ENCODE data around the gene PER1. TPM values are rescaled to one million over a fixed set of nuclear protein-coding genes. Genes with fewer than 3 reads are reported as not detected.

PER1 gene
- total RNA-seq, 1 experiment from 2014 or later: 36.5 TPM

DNA sequence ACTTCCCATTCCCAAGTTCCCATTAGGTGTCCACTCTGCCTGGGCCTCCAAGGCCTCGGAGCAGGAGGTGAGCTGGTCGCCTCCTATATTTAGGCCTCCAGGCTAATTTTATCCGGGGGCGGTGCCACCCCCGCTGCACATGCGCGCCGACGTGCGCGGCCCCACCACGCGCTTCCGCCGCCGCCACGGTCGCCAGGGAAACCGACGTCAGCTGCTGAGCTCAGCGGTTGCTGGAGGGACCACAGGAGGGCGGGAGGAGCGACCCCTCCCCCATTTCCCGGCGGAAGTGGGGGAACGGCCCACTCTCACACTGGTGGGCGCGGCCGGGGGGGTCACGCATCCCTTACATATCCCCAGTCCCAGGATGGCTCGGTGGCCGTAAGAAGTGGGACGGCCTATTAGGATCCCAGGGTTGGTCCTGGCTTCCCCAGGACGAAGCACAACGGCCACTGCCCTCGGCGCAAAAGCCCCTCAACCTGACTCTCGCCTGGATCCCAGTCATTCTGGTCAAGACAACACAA is 1.0 kb downstream of the PER1 start:
- no peak overlapping the region for H3K23ac ChIP-seq (ENCODE audit: insufficient read length, low read depth, low read length)
- H2BK15ac ChIP-seq (ENCODE audit: low read depth, low read length): no peak overlapping the region
- no peak overlapping the region for H3T11ph ChIP-seq (ENCODE audit: low read length)
- H4K5ac ChIP-seq (ENCODE audit: insufficient read length, low read depth, low read length): no peak overlapping the region
- no peak overlapping the region for H2BK20ac ChIP-seq (ENCODE audit: low read depth, low read length, poor library complexity, severe bottlenecking)
- no peak overlapping the region for H3K4ac ChIP-seq (ENCODE audit: low read depth, low read length)
- no peak overlapping the region for H2BK120ac ChIP-seq (ENCODE audit: low read depth, low read length, poor library complexity, severe bottlenecking)
- Mint-ChIP-seq H3K4me3 (peak overlapping the region; percentile 90 to 97), H3K4me1 (peaks cover 21 to 25% of the 10 kb centered on the region in 2 experiments), H3K27me3 (ENCODE audit: low read depth) (peaks cover 3% of the 10 kb centered on the region), H3K36me3 (ENCODE audit: insufficient read depth in 1 of 3, low read depth in 3 of 3) (peaks cover 25 to 37% (median 33%) of the 10 kb centered on the region in 3 experiments), H3K9me3 (no peaks in the 10 kb centered on the region), H3K27ac (peak overlapping the region; percentile 56 to 95 (median 93); a peak in 5 of 7 replicates)
- H3K9me3 ChIP-seq (ENCODE audit: control insufficient read depth, low read depth, low read length): no peaks in the 10 kb centered on the region
- no peak overlapping the region for H2AK5ac ChIP-seq (ENCODE audit: insufficient read length, low read length)
- DNase-seq: peak; percentile 87
- WGBS (ENCODE audit: extremely low coverage, insufficient read length, low lambda C conversion rate): no CpG with 5 or more reads among the region's 38 CpGs
- peak overlapping the region; percentile 59 for H3K18ac ChIP-seq (ENCODE audit: insufficient read length, low read depth, low read length)
- peaks cover 2% of the 10 kb centered on the region for H3K79me1 ChIP-seq (ENCODE audit: insufficient read depth, low read depth, low read length, poor library complexity, severe bottlenecking)
- TF ChIP-seq, protein P1, sequence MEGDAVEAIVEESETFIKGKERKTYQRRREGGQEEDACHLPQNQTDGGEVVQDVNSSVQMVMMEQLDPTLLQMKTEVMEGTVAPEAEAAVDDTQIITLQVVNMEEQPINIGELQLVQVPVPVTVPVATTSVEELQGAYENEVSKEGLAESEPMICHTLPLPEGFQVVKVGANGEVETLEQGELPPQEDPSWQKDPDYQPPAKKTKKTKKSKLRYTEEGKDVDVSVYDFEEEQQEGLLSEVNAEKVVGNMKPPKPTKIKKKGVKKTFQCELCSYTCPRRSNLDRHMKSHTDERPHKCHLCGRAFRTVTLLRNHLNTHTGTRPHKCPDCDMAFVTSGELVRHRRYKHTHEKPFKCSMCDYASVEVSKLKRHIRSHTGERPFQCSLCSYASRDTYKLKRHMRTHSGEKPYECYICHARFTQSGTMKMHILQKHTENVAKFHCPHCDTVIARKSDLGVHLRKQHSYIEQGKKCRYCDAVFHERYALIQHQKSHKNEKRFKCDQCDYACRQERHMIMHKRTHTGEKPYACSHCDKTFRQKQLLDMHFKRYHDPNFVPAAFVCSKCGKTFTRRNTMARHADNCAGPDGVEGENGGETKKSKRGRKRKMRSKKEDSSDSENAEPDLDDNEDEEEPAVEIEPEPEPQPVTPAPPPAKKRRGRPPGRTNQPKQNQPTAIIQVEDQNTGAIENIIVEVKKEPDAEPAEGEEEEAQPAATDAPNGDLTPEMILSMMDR (conservative IDR thresholded peaks at IDR 0.05): no peak
- no peak overlapping the region for H3K27ac ChIP-seq (ENCODE audit: insufficient read length, low read depth, low read length)
- H3K14ac ChIP-seq (ENCODE audit: insufficient read depth, low read length): 0 out of 2 replicates have a peak overlapping the region, but pooled peaks have one; percentile 3
- H3K79me2 ChIP-seq (ENCODE audit: insufficient read depth, low read length): no peaks in the 10 kb centered on the region
- H4K91ac ChIP-seq (ENCODE audit: insufficient read length, low read depth, low read length): no peak overlapping the region
- H3K23me2 ChIP-seq (ENCODE audit: insufficient read length, low read depth, low read length, poor library complexity, severe bottlenecking): peaks cover 18% of the 10 kb centered on the region
- peak overlapping the region; percentile 87 for H3K4me2 ChIP-seq (ENCODE audit: insufficient read depth, insufficient read length, low read length)
- no peaks in the 10 kb centered on the region for H3K27me3 ChIP-seq (ENCODE audit: insufficient read depth, low read length)
- H3K4me1 ChIP-seq (ENCODE audit: insufficient read depth, low read length): peaks cover 5% of the 10 kb centered on the region
- no peaks in the 10 kb centered on the region for H4K20me1 ChIP-seq (ENCODE audit: control insufficient read depth, insufficient read depth, insufficient read length)
- no peak overlapping the region for H3K56ac ChIP-seq (ENCODE audit: insufficient read length, low read depth, low read length)
- H2BK12ac ChIP-seq (ENCODE audit: insufficient read length, low read depth, low read length): no peak overlapping the region
- H2AFZ ChIP-seq (ENCODE audit: low read length): no peak overlapping the region
- no peak overlapping the region for H2BK5ac ChIP-seq (ENCODE audit: insufficient read length, low read length)
- no peak overlapping the region for H4K8ac ChIP-seq (replicated peaks; ENCODE audit: insufficient read length, low read depth, low read length)
- peak overlapping the region; percentile 82 for H3K9ac ChIP-seq (ENCODE audit: extremely low read depth, insufficient read length, low read length)
